ENCODE measurements around the gene PECR.

Gene PECR

DNA sequence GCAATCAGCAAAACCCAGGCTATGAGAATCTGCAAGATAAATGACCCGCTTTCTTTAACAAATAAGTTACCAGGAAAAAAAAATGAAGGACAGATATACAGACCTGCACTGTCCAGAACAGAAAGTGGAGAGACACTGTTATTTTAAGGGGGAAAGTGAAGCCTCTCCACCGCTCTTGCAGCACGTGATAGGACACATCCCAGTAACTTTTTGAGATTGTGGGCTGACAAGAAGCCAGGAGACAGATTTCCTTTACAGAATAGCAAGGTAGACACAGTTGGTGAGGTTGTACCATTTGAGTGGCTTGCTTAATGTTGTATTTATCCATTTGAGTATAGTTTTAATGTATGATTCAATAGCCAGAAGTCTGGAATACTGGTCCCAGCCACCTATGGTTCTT, 13.1 kb upstream of the PECR start:
- TF ChIP-seq, protein P1, sequence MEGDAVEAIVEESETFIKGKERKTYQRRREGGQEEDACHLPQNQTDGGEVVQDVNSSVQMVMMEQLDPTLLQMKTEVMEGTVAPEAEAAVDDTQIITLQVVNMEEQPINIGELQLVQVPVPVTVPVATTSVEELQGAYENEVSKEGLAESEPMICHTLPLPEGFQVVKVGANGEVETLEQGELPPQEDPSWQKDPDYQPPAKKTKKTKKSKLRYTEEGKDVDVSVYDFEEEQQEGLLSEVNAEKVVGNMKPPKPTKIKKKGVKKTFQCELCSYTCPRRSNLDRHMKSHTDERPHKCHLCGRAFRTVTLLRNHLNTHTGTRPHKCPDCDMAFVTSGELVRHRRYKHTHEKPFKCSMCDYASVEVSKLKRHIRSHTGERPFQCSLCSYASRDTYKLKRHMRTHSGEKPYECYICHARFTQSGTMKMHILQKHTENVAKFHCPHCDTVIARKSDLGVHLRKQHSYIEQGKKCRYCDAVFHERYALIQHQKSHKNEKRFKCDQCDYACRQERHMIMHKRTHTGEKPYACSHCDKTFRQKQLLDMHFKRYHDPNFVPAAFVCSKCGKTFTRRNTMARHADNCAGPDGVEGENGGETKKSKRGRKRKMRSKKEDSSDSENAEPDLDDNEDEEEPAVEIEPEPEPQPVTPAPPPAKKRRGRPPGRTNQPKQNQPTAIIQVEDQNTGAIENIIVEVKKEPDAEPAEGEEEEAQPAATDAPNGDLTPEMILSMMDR (IDR thresholded peaks at IDR 0.05; ENCODE audit: extremely low read depth, insufficient read depth, missing control alignments), result no peak
- no peak for DNase-seq (ENCODE audit: low spot score)
- in situ Hi-C loops (cut with MboI; ENCODE audit: low pct_unique_long_range_greater_than_20kb, low sequenced_read_pairs, unreplicated experiment), result no loop called here

DNA sequence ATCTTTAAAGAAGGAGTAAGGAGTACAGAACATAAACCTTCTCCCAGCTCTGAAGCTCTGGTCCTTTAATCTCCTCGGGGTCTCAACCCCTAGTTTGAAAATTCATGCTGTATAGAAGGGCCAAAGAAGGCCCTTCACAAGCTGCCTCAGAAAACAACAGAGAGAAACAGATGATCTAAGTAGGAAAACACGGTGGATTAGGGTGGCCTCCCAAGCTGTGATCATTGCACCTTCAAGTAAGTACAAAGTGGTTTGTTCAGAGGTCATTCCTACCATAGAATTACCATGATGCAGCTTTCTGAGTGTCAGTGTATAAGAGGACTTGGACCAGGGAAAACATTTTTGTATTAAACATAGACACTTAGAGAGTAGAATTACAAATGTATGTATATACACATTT, 11.0 kb upstream of the PECR start:
- in situ Hi-C loops (cut with MboI; ENCODE audit: low pct_unique_long_range_greater_than_20kb, low sequenced_read_pairs, unreplicated experiment), result no loop called here
- DNase-seq (ENCODE audit: low spot score), result no peak
- TF ChIP-seq, protein P1 (IDR thresholded peaks at IDR 0.05; ENCODE audit: extremely low read depth, insufficient read depth, missing control alignments), result no peak

DNA sequence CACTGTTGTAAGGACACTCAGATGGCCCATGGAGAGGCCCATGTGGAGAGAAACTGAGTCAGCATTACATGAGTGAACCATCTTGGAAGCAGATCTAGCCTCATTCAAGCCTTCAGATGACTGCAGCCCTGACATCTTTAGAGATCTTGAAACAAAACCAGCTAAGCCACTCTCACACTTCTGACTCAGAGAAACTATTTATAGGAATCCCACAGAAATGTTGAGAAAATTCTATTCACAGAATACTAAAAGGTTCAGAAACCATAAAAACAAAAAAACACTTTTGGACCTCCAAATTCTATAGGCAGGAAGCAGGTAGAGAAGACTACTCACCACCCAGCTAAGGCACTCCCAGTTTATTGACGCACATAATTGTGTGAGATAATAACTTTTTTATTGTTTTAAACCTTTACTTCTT, 8.8 kb upstream of the PECR start:
- DNase-seq (ENCODE audit: low spot score), result peak; percentile 55
- in situ Hi-C loops (cut with MboI; ENCODE audit: low pct_unique_long_range_greater_than_20kb, low sequenced_read_pairs, unreplicated experiment), result no loop called here
- TF ChIP-seq, protein P1 (IDR thresholded peaks at IDR 0.05; ENCODE audit: extremely low read depth, insufficient read depth, missing control alignments), result no peak

DNA sequence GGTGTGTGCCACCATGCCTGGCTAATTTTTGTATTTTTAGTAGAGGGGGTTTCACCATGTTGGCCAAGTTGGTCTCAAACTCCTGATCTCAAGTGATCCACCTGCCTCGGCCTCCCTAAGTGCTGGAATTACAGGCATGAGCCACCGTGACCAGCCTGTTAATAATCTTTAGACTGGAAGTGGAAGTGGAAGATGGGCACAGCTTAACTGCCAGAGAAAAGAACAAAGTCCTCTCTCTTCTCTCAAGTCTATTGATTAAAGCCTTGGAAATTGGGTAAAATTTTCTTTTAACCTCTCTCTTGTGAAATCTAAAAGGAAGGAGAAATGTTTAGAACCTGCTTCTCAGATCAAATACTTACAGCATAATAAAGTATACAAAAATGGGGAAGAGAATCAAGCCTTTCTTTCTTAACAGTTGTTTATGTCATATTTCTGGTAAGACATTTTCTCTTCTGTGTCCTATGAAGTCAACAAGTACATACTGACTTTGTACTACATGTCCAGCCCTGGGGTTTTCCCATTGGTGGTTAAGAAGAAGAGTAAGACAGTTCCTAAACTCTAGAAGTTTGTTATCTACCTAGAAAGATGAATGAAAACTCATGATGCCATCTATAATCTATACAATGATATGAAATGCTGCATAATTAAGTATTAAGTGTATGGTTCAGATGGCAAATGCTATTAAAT, 4.7 kb upstream of the PECR start:
- DNase-seq (ENCODE audit: low spot score), result no peak
- TF ChIP-seq, protein P1 (IDR thresholded peaks at IDR 0.05; ENCODE audit: extremely low read depth, insufficient read depth, missing control alignments), result no peak
- in situ Hi-C loops (cut with MboI; ENCODE audit: low pct_unique_long_range_greater_than_20kb, low sequenced_read_pairs, unreplicated experiment), result no loop called here

DNA sequence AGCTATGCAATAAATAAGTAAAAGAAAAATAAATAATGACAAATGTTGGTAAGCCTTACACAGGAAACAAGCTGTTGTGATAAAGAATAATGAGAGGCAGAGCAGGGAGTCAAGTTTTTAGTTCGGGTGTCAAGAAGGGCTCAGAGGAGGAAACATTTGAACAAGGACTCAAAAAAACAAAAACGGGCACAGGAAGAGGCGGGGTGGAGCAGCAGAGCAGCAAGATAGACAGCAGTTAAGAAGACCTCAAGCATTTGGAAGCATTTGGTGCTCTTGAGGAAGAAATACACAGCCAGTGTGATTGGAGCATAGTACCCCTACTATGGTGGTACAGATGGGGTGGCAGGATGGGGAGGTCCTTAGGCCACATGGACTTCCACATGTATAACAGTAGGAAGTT, 2.9 kb upstream of the PECR start:
- DNase-seq (ENCODE audit: low spot score), result no peak
- TF ChIP-seq, protein P1 (IDR thresholded peaks at IDR 0.05; ENCODE audit: extremely low read depth, insufficient read depth, missing control alignments), result no peak

DNA sequence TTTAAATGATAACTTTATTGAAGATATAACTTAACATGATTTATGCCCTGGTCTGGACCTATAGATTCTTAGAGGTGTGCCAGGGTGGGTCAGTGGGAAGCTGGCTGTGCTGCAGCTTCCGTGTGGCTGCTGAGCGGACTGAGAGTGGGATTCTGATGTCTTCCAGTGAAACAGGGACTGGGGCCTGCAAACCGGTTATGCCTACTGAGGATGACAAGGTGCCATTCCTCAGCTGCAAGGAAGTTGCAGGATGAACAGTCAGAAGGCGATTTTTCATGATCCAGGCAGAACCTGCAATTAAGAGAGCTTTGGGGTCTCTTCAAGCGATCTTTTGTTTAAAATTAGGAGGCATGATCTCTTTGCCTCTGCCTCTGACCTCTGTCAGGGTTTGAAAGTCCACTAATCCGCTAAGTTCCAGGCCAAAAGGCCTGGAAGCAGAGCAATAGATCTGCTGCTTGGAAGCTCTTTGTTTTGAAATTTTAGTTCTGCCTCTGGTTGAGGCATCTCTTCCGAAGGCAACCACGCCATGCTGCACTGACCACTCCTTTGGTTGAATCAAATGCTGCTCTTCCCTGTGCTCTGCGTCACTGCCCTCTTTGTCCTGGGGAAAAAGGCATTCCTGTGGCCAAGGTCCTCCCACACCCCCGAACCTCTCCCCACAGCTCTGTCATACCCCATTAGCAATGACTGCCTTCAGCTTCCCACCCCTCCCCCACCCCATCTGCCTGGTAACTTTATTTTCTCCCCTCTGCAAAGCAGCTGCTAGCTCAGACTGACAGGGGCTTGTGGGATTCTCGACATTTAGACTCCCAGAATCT, 2.1 kb upstream of the PECR start:
- TF ChIP-seq, protein P1 (IDR thresholded peaks at IDR 0.05; ENCODE audit: extremely low read depth, insufficient read depth, missing control alignments), result no peak
- in situ Hi-C loops (cut with MboI; ENCODE audit: low pct_unique_long_range_greater_than_20kb, low sequenced_read_pairs, unreplicated experiment), result no loop called here
- no peak for DNase-seq (ENCODE audit: low spot score)

More for the DNA sequence above, 2.9 kb upstream of the PECR start:
- in situ Hi-C loops (cut with MboI; ENCODE audit: low pct_unique_long_range_greater_than_20kb, low sequenced_read_pairs, unreplicated experiment), result no loop called here
